Mammary epithelial cell (primary cell): ENCODE measurements around the gene BTF3.

Source experiments
- CTCF ChIP-seq, 2 donors: IDR thresholded peaks in 1 of 2; conservative IDR thresholded peaks in 1 of 2; 2 replicates each; pipeline ENCODE4 v1.5.1; 2011 to 2012; ENCODE audit warnings: inconsistent platforms in 2 of 2, low read length in 2 of 2, mild to moderate bottlenecking in 2 of 2, control low read depth in 1 of 2, low read depth in 1 of 2; ENCODE audit not compliant: insufficient read depth in 1 of 2; ENCODE audit errors: extremely low read depth in 1 of 2
- EZH2 ChIP-seq: IDR thresholded peaks from 2 replicates; pipeline ENCODE4 v1.6.1; 2012; ENCODE audit warnings: low read length, inconsistent platforms, borderline replicate concordance

- TF ChIP-seq CTCF (conservative IDR thresholded peaks at IDR 0.05 in 1 of 2, IDR thresholded peaks at IDR 0.05 in 1 of 2; ENCODE audit: extremely low read depth in 1 of 2, insufficient read depth in 1 of 2, low read depth in 1 of 2, low read length in 2 of 2) (peak; percentile 83 to 87), EZH2 (no peak)
Measured at GRCh38 chr5:73519531-73520283, 21.5 kb downstream of the BTF3 start.
